SK-N-SH (cell line): ENCODE data around the gene ERC1. TPM values are rescaled to one million over a fixed set of nuclear protein-coding genes. Genes with fewer than 3 reads are reported as not detected.

Experiments used
- CHD2 ChIP-seq: fragments of 150-350 bp; IDR thresholded peaks from 2 replicates; pipeline ENCODE4 v1.6.1; 2018; ENCODE audit warnings: low read length; ENCODE audit not compliant: partially characterized antibody
- CTCF ChIP-seq: fragments of 200-600 bp; sonication (generic); IDR thresholded peaks from 2 replicates; pipeline ENCODE4 v1.6.1; 2017; ENCODE audit warnings: antibody characterized with exemption, mild to moderate bottlenecking, moderate library complexity
- ELF1 ChIP-seq: IDR thresholded peaks from 2 replicates; pipeline ENCODE4 v1.4.0; 2012
- EP300 ChIP-seq, 2 experiments: IDR thresholded peaks; 2 replicates each; pipeline versions ENCODE4 v1.4.0 to v1.6.1; 2012; ENCODE audit warnings: borderline replicate concordance in 1 of 2, low read depth in 1 of 2, low read length in 1 of 2
- FOSL2 ChIP-seq: IDR thresholded peaks from 2 replicates; pipeline ENCODE4 v1.4.0; 2012; ENCODE audit warnings: low read depth, mild to moderate bottlenecking, moderate library complexity, borderline replicate concordance
- FOXJ3 ChIP-seq: sonication (generic); formaldehyde crosslinking; IDR thresholded peaks from 2 replicates; pipeline ENCODE4 v1.5.1; 2020; ENCODE audit warnings: mild to moderate bottlenecking, missing genetic modification reagents
- FOXM1 ChIP-seq: IDR thresholded peaks from 2 replicates; pipeline ENCODE4 v1.4.0; 2012; ENCODE audit warnings: low read depth, mild to moderate bottlenecking
- GABPA ChIP-seq: IDR thresholded peaks from 2 replicates; pipeline ENCODE4 v1.4.0; 2012; ENCODE audit warnings: low read depth, mild to moderate bottlenecking
- JUND ChIP-seq: IDR thresholded peaks from 2 replicates; pipeline ENCODE4 v1.4.0; 2012
- MEF2A ChIP-seq: IDR thresholded peaks from 2 replicates; pipeline ENCODE4 v1.4.0; 2012; ENCODE audit warnings: low read depth, borderline replicate concordance
- MXI1 ChIP-seq: IDR thresholded peaks from 2 replicates; pipeline ENCODE4 v1.6.1; 2012; ENCODE audit warnings: mild to moderate bottlenecking, low read depth, low read length, improper control_type of control experiment
- NFIC ChIP-seq: IDR thresholded peaks from 2 replicates; pipeline ENCODE4 v1.4.0; 2012; ENCODE audit warnings: borderline replicate concordance
- NRF1 ChIP-seq: IDR thresholded peaks from 2 replicates; pipeline ENCODE4 v1.6.1; 2012; ENCODE audit warnings: low read depth, mild to moderate bottlenecking, low read length
- POLR2AphosphoS5 ChIP-seq: IDR thresholded peaks from 2 replicates; pipeline ENCODE4 v1.6.1; 2012; ENCODE audit warnings: low read depth, low read length
- RAD21 ChIP-seq: IDR thresholded peaks from 2 replicates; pipeline ENCODE4 v1.6.1; 2012; ENCODE audit warnings: mild to moderate bottlenecking, low read length
- RCOR1 ChIP-seq: fragments of 150-350 bp; IDR thresholded peaks from 2 replicates; pipeline ENCODE4 v1.6.1; 2017; ENCODE audit warnings: antibody characterized with exemption, low read length
- RFX5 ChIP-seq: IDR thresholded peaks from 2 replicates; pipeline ENCODE4 v1.6.1; 2012; ENCODE audit warnings: mild to moderate bottlenecking, improper control_type of control experiment, low read length
- RXRA ChIP-seq: IDR thresholded peaks from 2 replicates; pipeline ENCODE4 v1.4.0; 2012; ENCODE audit warnings: low read depth, mild to moderate bottlenecking, borderline replicate concordance
- SIN3A ChIP-seq: IDR thresholded peaks from 2 replicates; pipeline ENCODE4 v1.6.1; 2012; ENCODE audit warnings: low read depth, mild to moderate bottlenecking, low read length, moderate library complexity, borderline replicate concordance
- TAF1 ChIP-seq: IDR thresholded peaks from 2 replicates; pipeline ENCODE4 v1.6.1; 2012; ENCODE audit warnings: low read depth, mild to moderate bottlenecking, low read length, moderate library complexity, borderline replicate concordance
- TCF12 ChIP-seq: IDR thresholded peaks from 2 replicates; pipeline ENCODE4 v1.4.0; 2012
- TEAD4 ChIP-seq: IDR thresholded peaks from 2 replicates; pipeline ENCODE4 v1.4.0; 2012; ENCODE audit warnings: mild to moderate bottlenecking, borderline replicate concordance; ENCODE audit not compliant: insufficient read depth
- USF2 ChIP-seq: fragments of 150-350 bp; IDR thresholded peaks from 2 replicates; pipeline ENCODE4 v1.6.1; 2017; ENCODE audit warnings: antibody characterized with exemption, low read length, low read depth, borderline replicate concordance
- polyA plus RNA-seq, 3 experiments: library from polyadenylated mRNA; depleted of rRNA; stranded (reverse); fragments of >200 nt; gene quantifications; 2 replicates each; pipeline ENCODE4 v1.2.3, GENCODE V29; 2012
- TF ChIP-seq, protein P1 (sequence below): IDR thresholded peaks from 2 replicates; pipeline ENCODE4 v1.4.0; 2012; ENCODE audit warnings: low read depth, borderline replicate concordance
- TF ChIP-seq, protein P2 (sequence below): fragments of 150-350 bp; IDR thresholded peaks from 2 replicates; pipeline ENCODE4 v1.6.1; 2016; ENCODE audit warnings: mild to moderate bottlenecking, low read depth, low read length
- TF ChIP-seq, protein P3 (sequence below): IDR thresholded peaks from 2 replicates; pipeline ENCODE4 v1.6.1; 2012; ENCODE audit warnings: mild to moderate bottlenecking, low read depth, low read length, moderate library complexity
- TF ChIP-seq, protein P4 (sequence below): IDR thresholded peaks from 2 replicates; pipeline ENCODE4 v1.4.0; 2012; ENCODE audit warnings: low read depth

Gene ERC1
- polyA plus RNA-seq, 1 of the 3 experiments (the other 2 are of a cell fraction) = 7.5 TPM

- TF ChIP-seq CTCF (no peak), NFIC (peak; percentile 92), TEAD4 (peak; percentile 97), MXI1 (no peak; the same call in 1 of the 2 replicates), USF2 (no peak), ELF1 (no peak; the same call in 1 of the 2 replicates), SIN3A (peak; percentile 94), RAD21 (no peak), TCF12 (peak; percentile 98), POLR2AphosphoS5 (peak; percentile 75), RCOR1 (no peak), FOSL2 (peak; percentile 98), FOXJ3 (CRISPR knock-in tag) (no peak), JUND (peak; percentile 98), RXRA (peak; percentile 98), GABPA (peak; percentile 20; the same call in 1 of the 2 replicates), RFX5 (no peak), FOXM1 (peak; percentile 93; the same call in 1 of the 2 replicates), TAF1 (peak; percentile 39; the same call in 1 of the 2 replicates), MEF2A (peak; percentile 91), CHD2 (no peak), EP300 (IDR thresholded peaks at IDR 0.05; ENCODE audit: borderline replicate concordance in 1 of 2, low read depth in 1 of 2, low read length in 1 of 2) (peak; percentile 65 to 99), NRF1 (no peak)
- TF ChIP-seq, protein P1, sequence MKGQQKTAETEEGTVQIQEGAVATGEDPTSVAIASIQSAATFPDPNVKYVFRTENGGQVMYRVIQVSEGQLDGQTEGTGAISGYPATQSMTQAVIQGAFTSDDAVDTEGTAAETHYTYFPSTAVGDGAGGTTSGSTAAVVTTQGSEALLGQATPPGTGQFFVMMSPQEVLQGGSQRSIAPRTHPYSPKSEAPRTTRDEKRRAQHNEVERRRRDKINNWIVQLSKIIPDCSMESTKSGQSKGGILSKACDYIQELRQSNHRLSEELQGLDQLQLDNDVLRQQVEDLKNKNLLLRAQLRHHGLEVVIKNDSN = peak; percentile 44; the same call in 1 of the 2 replicates
- TF ChIP-seq, protein P2, sequence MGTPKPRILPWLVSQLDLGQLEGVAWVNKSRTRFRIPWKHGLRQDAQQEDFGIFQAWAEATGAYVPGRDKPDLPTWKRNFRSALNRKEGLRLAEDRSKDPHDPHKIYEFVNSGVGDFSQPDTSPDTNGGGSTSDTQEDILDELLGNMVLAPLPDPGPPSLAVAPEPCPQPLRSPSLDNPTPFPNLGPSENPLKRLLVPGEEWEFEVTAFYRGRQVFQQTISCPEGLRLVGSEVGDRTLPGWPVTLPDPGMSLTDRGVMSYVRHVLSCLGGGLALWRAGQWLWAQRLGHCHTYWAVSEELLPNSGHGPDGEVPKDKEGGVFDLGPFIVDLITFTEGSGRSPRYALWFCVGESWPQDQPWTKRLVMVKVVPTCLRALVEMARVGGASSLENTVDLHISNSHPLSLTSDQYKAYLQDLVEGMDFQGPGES = no peak
- TF ChIP-seq, protein P3, sequence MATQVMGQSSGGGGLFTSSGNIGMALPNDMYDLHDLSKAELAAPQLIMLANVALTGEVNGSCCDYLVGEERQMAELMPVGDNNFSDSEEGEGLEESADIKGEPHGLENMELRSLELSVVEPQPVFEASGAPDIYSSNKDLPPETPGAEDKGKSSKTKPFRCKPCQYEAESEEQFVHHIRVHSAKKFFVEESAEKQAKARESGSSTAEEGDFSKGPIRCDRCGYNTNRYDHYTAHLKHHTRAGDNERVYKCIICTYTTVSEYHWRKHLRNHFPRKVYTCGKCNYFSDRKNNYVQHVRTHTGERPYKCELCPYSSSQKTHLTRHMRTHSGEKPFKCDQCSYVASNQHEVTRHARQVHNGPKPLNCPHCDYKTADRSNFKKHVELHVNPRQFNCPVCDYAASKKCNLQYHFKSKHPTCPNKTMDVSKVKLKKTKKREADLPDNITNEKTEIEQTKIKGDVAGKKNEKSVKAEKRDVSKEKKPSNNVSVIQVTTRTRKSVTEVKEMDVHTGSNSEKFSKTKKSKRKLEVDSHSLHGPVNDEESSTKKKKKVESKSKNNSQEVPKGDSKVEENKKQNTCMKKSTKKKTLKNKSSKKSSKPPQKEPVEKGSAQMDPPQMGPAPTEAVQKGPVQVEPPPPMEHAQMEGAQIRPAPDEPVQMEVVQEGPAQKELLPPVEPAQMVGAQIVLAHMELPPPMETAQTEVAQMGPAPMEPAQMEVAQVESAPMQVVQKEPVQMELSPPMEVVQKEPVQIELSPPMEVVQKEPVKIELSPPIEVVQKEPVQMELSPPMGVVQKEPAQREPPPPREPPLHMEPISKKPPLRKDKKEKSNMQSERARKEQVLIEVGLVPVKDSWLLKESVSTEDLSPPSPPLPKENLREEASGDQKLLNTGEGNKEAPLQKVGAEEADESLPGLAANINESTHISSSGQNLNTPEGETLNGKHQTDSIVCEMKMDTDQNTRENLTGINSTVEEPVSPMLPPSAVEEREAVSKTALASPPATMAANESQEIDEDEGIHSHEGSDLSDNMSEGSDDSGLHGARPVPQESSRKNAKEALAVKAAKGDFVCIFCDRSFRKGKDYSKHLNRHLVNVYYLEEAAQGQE = peak; percentile 29; the same call in 1 of the 2 replicates
- TF ChIP-seq, protein P4, sequence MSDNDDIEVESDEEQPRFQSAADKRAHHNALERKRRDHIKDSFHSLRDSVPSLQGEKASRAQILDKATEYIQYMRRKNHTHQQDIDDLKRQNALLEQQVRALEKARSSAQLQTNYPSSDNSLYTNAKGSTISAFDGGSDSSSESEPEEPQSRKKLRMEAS = peak; percentile 92
These were observed 483.1 kb downstream of the ERC1 start (continued) for GRCh38 chr12:1474041-1474573.
